Osteoblast (primary cell): ENCODE results near the gene CCNG2. TPM values are rescaled to one million over a fixed set of nuclear protein-coding genes. Genes with fewer than 3 reads are reported as not detected.

Experiments used
- DNase-seq: peaks from one replicate; pipeline ENCODE4 v3.0.0; 2011; ENCODE audit warnings: low spot score, mixed read lengths; ENCODE audit not compliant: insufficient read length; ENCODE audit errors: missing footprints
- H2AFZ ChIP-seq: 2 replicates; pipeline ENCODE4 v1.6.0; 2011; ENCODE audit warnings: mild to moderate bottlenecking, low read length
- H3K27ac ChIP-seq: 2 replicates; pipeline ENCODE4 v1.5.1; 2011; ENCODE audit warnings: mild to moderate bottlenecking, low read depth, low read length, moderate library complexity
- H3K27me3 ChIP-seq: 2 replicates; pipeline ENCODE4 v1.6.0; 2012; ENCODE audit warnings: mild to moderate bottlenecking, control low read depth, inconsistent platforms, low read length, moderate library complexity; ENCODE audit not compliant: insufficient read depth
- H3K36me3 ChIP-seq: 2 replicates; pipeline ENCODE4 v1.5.1; 2011; ENCODE audit warnings: mild to moderate bottlenecking, low read length, control low read depth, moderate library complexity; ENCODE audit not compliant: insufficient read depth
- H3K4me1 ChIP-seq: 2 replicates; pipeline ENCODE4 v1.5.1; 2011; ENCODE audit warnings: mild to moderate bottlenecking, low read length, control low read depth, moderate library complexity; ENCODE audit not compliant: insufficient read depth
- H3K4me2 ChIP-seq: 2 replicates; pipeline ENCODE4 v1.6.0; 2011; ENCODE audit warnings: mild to moderate bottlenecking, low read length; ENCODE audit not compliant: insufficient read depth
- H3K4me3 ChIP-seq: fragments of 200-600 bp; sonication (generic); 3 replicates; pipeline ENCODE4 v1.5.1; 2012; ENCODE audit warnings: mild to moderate bottlenecking, low read length, inconsistent platforms; ENCODE audit not compliant: insufficient read depth
- H3K79me2 ChIP-seq: 2 replicates; pipeline ENCODE4 v1.6.0; 2012; ENCODE audit warnings: mild to moderate bottlenecking, low read length, control low read depth, inconsistent platforms; ENCODE audit not compliant: insufficient read depth
- H3K9me3 ChIP-seq: 2 replicates; pipeline ENCODE4 v1.5.1; 2011; ENCODE audit warnings: low read depth, low read length, control low read depth
- H4K20me1 ChIP-seq: 2 replicates; pipeline ENCODE4 v1.6.0; 2012; ENCODE audit warnings: mild to moderate bottlenecking, low read length, control low read depth; ENCODE audit not compliant: insufficient read depth
- CTCF ChIP-seq: IDR thresholded peaks from 2 replicates; pipeline ENCODE4 v1.5.1; 2011; ENCODE audit warnings: mild to moderate bottlenecking, low read depth, low read length, moderate library complexity; ENCODE audit errors: extremely low read depth
- total RNA-seq: library from RNA; depleted of rRNA; stranded (reverse); fragments of >200 nt; gene quantifications from 2 replicates; pipeline ENCODE4 v1.2.3, GENCODE V29; 2012

The CCNG2 gene
- total RNA-seq, 1 donor, result 49.2 TPM

GRCh38 chr4:77179519-77179918, 22.5 kb downstream of the CCNG2 start:
- H3K36me3 ChIP-seq, result no peaks in the 10 kb centered on the region
- TF ChIP-seq CTCF, result no peak
- peaks cover 78% of the 10 kb centered on the region for H3K27me3 ChIP-seq

GRCh38 chr4:77181720-77182119, 24.7 kb downstream of the CCNG2 start:
- no peak for TF ChIP-seq CTCF
- no peak for DNase-seq
- no peaks in the 10 kb centered on the region for H3K9me3 ChIP-seq
- peaks cover 74% of the 10 kb centered on the region for H3K27me3 ChIP-seq
- no peak overlapping the region for H3K4me3 ChIP-seq
- H3K27ac ChIP-seq, result no peak overlapping the region
- H3K36me3 ChIP-seq, result no peaks in the 10 kb centered on the region
- no peak overlapping the region for H2AFZ ChIP-seq
- no peaks in the 10 kb centered on the region for H3K79me2 ChIP-seq
- no peaks in the 10 kb centered on the region for H3K4me1 ChIP-seq
- no peaks in the 10 kb centered on the region for H4K20me1 ChIP-seq
- H3K4me2 ChIP-seq, result no peak overlapping the region

More at GRCh38 chr4:77179519-77179918, 22.5 kb downstream of the CCNG2 start:
- no peaks in the 10 kb centered on the region for H3K9me3 ChIP-seq
- no peaks in the 10 kb centered on the region for H3K79me2 ChIP-seq
- H3K4me3 ChIP-seq, result no peak overlapping the region
- no peak overlapping the region for H2AFZ ChIP-seq
- no peaks in the 10 kb centered on the region for H3K4me1 ChIP-seq
- no peak overlapping the region for H3K27ac ChIP-seq
- no peak for DNase-seq
- no peaks in the 10 kb centered on the region for H4K20me1 ChIP-seq
- H3K4me2 ChIP-seq, result no peak overlapping the region

- Histone ChIP-seq H3K27ac (no peak overlapping the region), H3K9me3 (no peaks in the 10 kb centered on the region), H4K20me1 (no peaks in the 10 kb centered on the region), H3K27me3 (peaks cover 63% of the 10 kb centered on the region), H2AFZ (no peak overlapping the region), H3K4me2 (peak overlapping the region; percentile 39), H3K36me3 (no peaks in the 10 kb centered on the region), H3K79me2 (no peaks in the 10 kb centered on the region), H3K4me1 (no peaks in the 10 kb centered on the region), H3K4me3 (no peak overlapping the region)
- DNase-seq, result no peak
- TF ChIP-seq CTCF, result no peak
Measured at GRCh38 chr4:77183777-77184420, 26.9 kb downstream of the CCNG2 start.

- H3K4me3 ChIP-seq, result no peak overlapping the region
- no peak overlapping the region for H2AFZ ChIP-seq
- H3K4me2 ChIP-seq, result no peak overlapping the region
- H3K27me3 ChIP-seq, result peaks cover 61% of the 10 kb centered on the region
- H3K4me1 ChIP-seq, result no peaks in the 10 kb centered on the region
- no peaks in the 10 kb centered on the region for H4K20me1 ChIP-seq
- no peak for TF ChIP-seq CTCF
- H3K36me3 ChIP-seq, result no peaks in the 10 kb centered on the region
- H3K27ac ChIP-seq, result no peak overlapping the region
- H3K9me3 ChIP-seq, result no peaks in the 10 kb centered on the region
- no peak for DNase-seq
- H3K79me2 ChIP-seq, result no peaks in the 10 kb centered on the region
Measured at GRCh38 chr4:77184974-77185373, 28.0 kb downstream of the CCNG2 start.
